ENCODE measurements around the gene AK8.

DNA sequence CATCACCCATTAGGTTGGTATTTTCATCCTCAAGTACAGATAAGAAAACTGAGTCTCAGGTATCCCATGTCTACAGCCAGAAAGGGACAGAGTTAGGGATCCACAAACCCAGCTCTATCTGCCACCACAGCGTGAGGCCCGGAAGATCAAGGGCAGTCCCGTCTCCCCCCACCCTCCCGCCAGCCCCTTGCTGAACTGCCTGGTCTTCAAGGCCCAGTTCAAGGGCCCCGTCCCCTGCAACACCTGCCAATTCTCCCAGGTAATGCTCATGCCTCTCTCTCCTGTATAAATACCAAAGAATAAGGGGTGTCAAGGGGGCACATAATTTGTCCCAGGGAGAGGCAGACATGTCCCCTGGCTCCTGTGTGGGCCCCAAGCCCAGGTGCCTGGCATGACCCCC lies 50.7 kb downstream of the AK8 start:
- TF ChIP-seq, protein P1, sequence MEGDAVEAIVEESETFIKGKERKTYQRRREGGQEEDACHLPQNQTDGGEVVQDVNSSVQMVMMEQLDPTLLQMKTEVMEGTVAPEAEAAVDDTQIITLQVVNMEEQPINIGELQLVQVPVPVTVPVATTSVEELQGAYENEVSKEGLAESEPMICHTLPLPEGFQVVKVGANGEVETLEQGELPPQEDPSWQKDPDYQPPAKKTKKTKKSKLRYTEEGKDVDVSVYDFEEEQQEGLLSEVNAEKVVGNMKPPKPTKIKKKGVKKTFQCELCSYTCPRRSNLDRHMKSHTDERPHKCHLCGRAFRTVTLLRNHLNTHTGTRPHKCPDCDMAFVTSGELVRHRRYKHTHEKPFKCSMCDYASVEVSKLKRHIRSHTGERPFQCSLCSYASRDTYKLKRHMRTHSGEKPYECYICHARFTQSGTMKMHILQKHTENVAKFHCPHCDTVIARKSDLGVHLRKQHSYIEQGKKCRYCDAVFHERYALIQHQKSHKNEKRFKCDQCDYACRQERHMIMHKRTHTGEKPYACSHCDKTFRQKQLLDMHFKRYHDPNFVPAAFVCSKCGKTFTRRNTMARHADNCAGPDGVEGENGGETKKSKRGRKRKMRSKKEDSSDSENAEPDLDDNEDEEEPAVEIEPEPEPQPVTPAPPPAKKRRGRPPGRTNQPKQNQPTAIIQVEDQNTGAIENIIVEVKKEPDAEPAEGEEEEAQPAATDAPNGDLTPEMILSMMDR (IDR thresholded peaks at IDR 0.05; ENCODE audit: insufficient read depth, low read length, poor library complexity, severe bottlenecking) = no peak
- no peak for TF ChIP-seq EZH2phosphoT487 (conservative IDR thresholded peaks at IDR 0.05; ENCODE audit: low read length)
